Common myeloid progenitor, CD34-positive (primary cell): ENCODE measurements around the gene BAIAP2L1.

ENCODE experiments used
- CTCF ChIA-PET: fragments of 350-600 bp; sonication (Branson Sonifier 250); formaldehyde crosslinking; loops from one replicate; lab custom pipeline; 2021; ENCODE audit warnings: antibody characterized with exemption; lab: Charles Lee
- POLR2A ChIA-PET: fragments of 350-600 bp; sonication (Branson Sonifier 250); formaldehyde crosslinking; loops from one replicate; lab custom pipeline; 2021; ENCODE audit warnings: antibody characterized with exemption; lab: Charles Lee
- DNase-seq, 3 donors: peaks; one replicate each; pipeline versions ENCODE4 v3.0.0 to v3.0.0-alpha.2; 2013
- H3K27ac ChIP-seq, 2 experiments: 1 replicate in 1 of 2; 2 replicates in 1 of 2; pipeline ENCODE4 v1.7.0; 2013; ENCODE audit warnings: inconsistent platforms in 2 of 2, low read length in 2 of 2, mild to moderate bottlenecking in 2 of 2, low read depth in 1 of 2, moderate library complexity in 1 of 2; ENCODE audit not compliant: severe bottlenecking in 2 of 2, insufficient read depth in 1 of 2, poor library complexity in 1 of 2
- H3K27me3 ChIP-seq, 5 experiments: replicated peaks in 2 of 5; 1 replicate in 3 of 5; 2 replicates in 2 of 5; pipeline versions ENCODE4 v1.6.1 to v1.7.0; 2013; ENCODE audit warnings: low read length in 4 of 5, mild to moderate bottlenecking in 2 of 5, moderate library complexity in 2 of 5, inconsistent platforms in 1 of 5; ENCODE audit not compliant: insufficient read depth in 5 of 5, control insufficient read depth in 4 of 5
- H3K36me3 ChIP-seq, 4 experiments: 1 replicate in 2 of 4; 2 replicates in 2 of 4; pipeline versions ENCODE4 v1.6.1 to v1.7.0; 2013; ENCODE audit warnings: low read length in 3 of 4, control low read depth in 1 of 4, mild to moderate bottlenecking in 1 of 4; ENCODE audit not compliant: control insufficient read depth in 4 of 4, insufficient read depth in 4 of 4
- H3K4me1 ChIP-seq, 4 experiments: 1 replicate in 3 of 4; 2 replicates in 1 of 4; pipeline versions ENCODE4 v1.6.1 to v1.7.1; 2013; ENCODE audit warnings: low read length in 3 of 4, mild to moderate bottlenecking in 3 of 4, control low read depth in 1 of 4, inconsistent platforms in 1 of 4, moderate library complexity in 1 of 4; ENCODE audit not compliant: control insufficient read depth in 4 of 4, insufficient read depth in 4 of 4; ENCODE audit errors: control extremely low read depth in 1 of 4
- H3K4me3 ChIP-seq, 7 experiments: 1 replicate in 4 of 7; 2 replicates in 3 of 7; pipeline versions ENCODE4 v1.5.1 to v1.7.0; 2013; ENCODE audit warnings: mild to moderate bottlenecking in 7 of 7, low read length in 6 of 7, moderate library complexity in 6 of 7, inconsistent platforms in 2 of 7, low read depth in 2 of 7, control low read depth in 1 of 7; ENCODE audit not compliant: insufficient read depth in 4 of 7, control insufficient read depth in 1 of 7; ENCODE audit errors: extremely low read depth in 1 of 7
- H3K9me3 ChIP-seq, 5 experiments: 1 replicate in 4 of 5; 2 replicates in 1 of 5; pipeline versions ENCODE4 v1.6.1 to v1.7.1; 2013; ENCODE audit warnings: low read length in 4 of 5, mild to moderate bottlenecking in 2 of 5, inconsistent platforms in 1 of 5, low read depth in 1 of 5, moderate library complexity in 1 of 5; ENCODE audit not compliant: control insufficient read depth in 4 of 5, insufficient read depth in 2 of 5; ENCODE audit errors: control extremely low read depth in 1 of 5
- WGBS: methylation state at CpG from one replicate; pipeline ENCODE4 v1.1.5; 2013; ENCODE audit not compliant: insufficient coverage; 5-methylcytosine and 5-hydroxymethylcytosine counted together

BAIAP2L1 gene

GRCh38 chr7:98374285-98374680 lies 26.6 kb downstream of the BAIAP2L1 start:
- CTCF ChIA-PET, result interaction anchor here (1.2 kb wide), 1 partner anchor 12 kb away, joined by 3 read pairs; no protein-coding TSS in a partner anchor
- no peak overlapping the region for H3K4me3 ChIP-seq

GRCh38 chr7:98372993-98373392 lies 27.9 kb downstream of the BAIAP2L1 start:
- Histone ChIP-seq H3K4me3 (no peak overlapping the region), H3K36me3 (no peaks in the 10 kb centered on the region), H3K9me3 (no peaks in the 10 kb centered on the region), H3K27ac (no peak overlapping the region), H3K4me1 (no peaks in the 10 kb centered on the region), H3K27me3 (no peaks in the 10 kb centered on the region)
- ChIA-PET CTCF (no interaction called here), POLR2A (no interaction called here)
- no peak for DNase-seq
- WGBS, result no CpG with 5 or more reads among the region's 3 CpGs

More at GRCh38 chr7:98374285-98374680, 26.6 kb downstream of the BAIAP2L1 start:
- WGBS, result 95% methylated on average over 3 of the region's 3 CpGs
- Histone ChIP-seq H3K27ac (no peak overlapping the region), H3K4me1 (no peaks in the 10 kb centered on the region), H3K36me3 (no peaks in the 10 kb centered on the region), H3K9me3 (no peaks in the 10 kb centered on the region), H3K27me3 (no peaks in the 10 kb centered on the region)
- no peak for DNase-seq
- POLR2A ChIA-PET, result no interaction called here

GRCh38 chr7:98369726-98370125 lies 31.2 kb downstream of the BAIAP2L1 start:
- ChIA-PET POLR2A (no interaction called here), CTCF (interaction anchor here (0.8 kb wide), 1 partner anchor 43 kb away, joined by 3 read pairs; no protein-coding TSS in a partner anchor)
- DNase-seq, result no peak
- H3K27ac ChIP-seq, result no peak overlapping the region
- no peaks in the 10 kb centered on the region for H3K36me3 ChIP-seq
- no peaks in the 10 kb centered on the region for H3K27me3 ChIP-seq
- H3K4me3 ChIP-seq, result no peak overlapping the region
- WGBS, result 100% methylated on average over 4 of the region's 7 CpGs
- no peaks in the 10 kb centered on the region for H3K9me3 ChIP-seq
- H3K4me1 ChIP-seq, result no peaks in the 10 kb centered on the region

- 91% methylated on average over 4 of the region's 8 CpGs for WGBS
- Histone ChIP-seq H3K27ac (no peak overlapping the region), H3K36me3 (no peaks in the 10 kb centered on the region), H3K4me3 (no peak overlapping the region), H3K9me3 (no peaks in the 10 kb centered on the region), H3K27me3 (peaks cover 0 to 2% (median 0%) of the 10 kb centered on the region in 5 experiments), H3K4me1 (no peaks in the 10 kb centered on the region)
- ChIA-PET POLR2A (no interaction called here), CTCF (interaction anchor here (0.7 to 0.8 kb wide), 2 partner anchors 10 to 14 kb away, joined by 3 to 5 read pairs; no protein-coding TSS in a partner anchor)
- no peak for DNase-seq
Measured at GRCh38 chr7:98368716-98369115, 32.2 kb downstream of the BAIAP2L1 start.

GRCh38 chr7:98366562-98366938 lies 34.3 kb downstream of the BAIAP2L1 start:
- Histone ChIP-seq H3K36me3 (no peaks in the 10 kb centered on the region), H3K4me1 (no peaks in the 10 kb centered on the region), H3K27me3 (peaks cover 0 to 2% (median 0%) of the 10 kb centered on the region in 5 experiments), H3K4me3 (no peak overlapping the region), H3K27ac (no peak overlapping the region), H3K9me3 (no peaks in the 10 kb centered on the region)
- ChIA-PET CTCF (no interaction called here), POLR2A (interaction anchor here (0.6 kb wide), 1 partner anchor 712 kb away, joined by 7 read pairs; no protein-coding TSS in a partner anchor)
- no peak for DNase-seq
- 99% methylated on average over 6 of the region's 6 CpGs for WGBS

GRCh38 chr7:98365863-98366561 lies 34.9 kb downstream of the BAIAP2L1 start:
- no peaks in the 10 kb centered on the region for H3K9me3 ChIP-seq
- POLR2A ChIA-PET, result interaction anchor here (0.6 kb wide), 1 partner anchor 713 kb away, joined by 7 read pairs; no protein-coding TSS in a partner anchor
- no peak overlapping the region for H3K4me3 ChIP-seq
- no peaks in the 10 kb centered on the region for H3K4me1 ChIP-seq
- peaks cover 0 to 2% (median 0%) of the 10 kb centered on the region in 5 experiments for H3K27me3 ChIP-seq
- H3K27ac ChIP-seq, result no peak overlapping the region
- no peak for DNase-seq
- 93% methylated on average over 6 of the region's 11 CpGs for WGBS
- CTCF ChIA-PET, result no interaction called here
- H3K36me3 ChIP-seq, result no peaks in the 10 kb centered on the region

- H3K36me3 ChIP-seq, result no peaks in the 10 kb centered on the region
Measured at GRCh38 chr7:98364220-98364619, 36.7 kb downstream of the BAIAP2L1 start.

More at GRCh38 chr7:98364220-98364619, 36.7 kb downstream of the BAIAP2L1 start:
- ChIA-PET POLR2A (no interaction called here), CTCF (no interaction called here)
- Histone ChIP-seq H3K27me3 (peaks cover 0 to 2% (median 0%) of the 10 kb centered on the region in 5 experiments), H3K9me3 (no peaks in the 10 kb centered on the region), H3K4me1 (peaks cover 0 to 3% (median 0%) of the 10 kb centered on the region in 4 experiments), H3K4me3 (no peak overlapping the region), H3K27ac (no peak overlapping the region)
- WGBS, result 96% methylated on average over 7 of the region's 8 CpGs
- no peak for DNase-seq
